ENCODE results near the gene ALDH8A1.
"Not testable (repeated sequence)": the region's sequence is repeated elsewhere in the genome, so short reads cannot be mapped to it uniquely, and the experiment has no call there.

The ALDH8A1 gene

GRCh38 chr6:134909701-134910592 is 40.0 kb downstream of the ALDH8A1 start:
- no peak for DNase-seq (ENCODE audit: low read depth)
- no peak overlapping the region for H3K4me3 ChIP-seq (ENCODE audit: control insufficient read depth, low read depth, low read length)
- TF ChIP-seq, protein P1, sequence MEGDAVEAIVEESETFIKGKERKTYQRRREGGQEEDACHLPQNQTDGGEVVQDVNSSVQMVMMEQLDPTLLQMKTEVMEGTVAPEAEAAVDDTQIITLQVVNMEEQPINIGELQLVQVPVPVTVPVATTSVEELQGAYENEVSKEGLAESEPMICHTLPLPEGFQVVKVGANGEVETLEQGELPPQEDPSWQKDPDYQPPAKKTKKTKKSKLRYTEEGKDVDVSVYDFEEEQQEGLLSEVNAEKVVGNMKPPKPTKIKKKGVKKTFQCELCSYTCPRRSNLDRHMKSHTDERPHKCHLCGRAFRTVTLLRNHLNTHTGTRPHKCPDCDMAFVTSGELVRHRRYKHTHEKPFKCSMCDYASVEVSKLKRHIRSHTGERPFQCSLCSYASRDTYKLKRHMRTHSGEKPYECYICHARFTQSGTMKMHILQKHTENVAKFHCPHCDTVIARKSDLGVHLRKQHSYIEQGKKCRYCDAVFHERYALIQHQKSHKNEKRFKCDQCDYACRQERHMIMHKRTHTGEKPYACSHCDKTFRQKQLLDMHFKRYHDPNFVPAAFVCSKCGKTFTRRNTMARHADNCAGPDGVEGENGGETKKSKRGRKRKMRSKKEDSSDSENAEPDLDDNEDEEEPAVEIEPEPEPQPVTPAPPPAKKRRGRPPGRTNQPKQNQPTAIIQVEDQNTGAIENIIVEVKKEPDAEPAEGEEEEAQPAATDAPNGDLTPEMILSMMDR (IDR thresholded peaks at IDR 0.05; ENCODE audit: control insufficient read depth, insufficient read depth, low read depth, low read length, missing control alignments), result no peak

DNA sequence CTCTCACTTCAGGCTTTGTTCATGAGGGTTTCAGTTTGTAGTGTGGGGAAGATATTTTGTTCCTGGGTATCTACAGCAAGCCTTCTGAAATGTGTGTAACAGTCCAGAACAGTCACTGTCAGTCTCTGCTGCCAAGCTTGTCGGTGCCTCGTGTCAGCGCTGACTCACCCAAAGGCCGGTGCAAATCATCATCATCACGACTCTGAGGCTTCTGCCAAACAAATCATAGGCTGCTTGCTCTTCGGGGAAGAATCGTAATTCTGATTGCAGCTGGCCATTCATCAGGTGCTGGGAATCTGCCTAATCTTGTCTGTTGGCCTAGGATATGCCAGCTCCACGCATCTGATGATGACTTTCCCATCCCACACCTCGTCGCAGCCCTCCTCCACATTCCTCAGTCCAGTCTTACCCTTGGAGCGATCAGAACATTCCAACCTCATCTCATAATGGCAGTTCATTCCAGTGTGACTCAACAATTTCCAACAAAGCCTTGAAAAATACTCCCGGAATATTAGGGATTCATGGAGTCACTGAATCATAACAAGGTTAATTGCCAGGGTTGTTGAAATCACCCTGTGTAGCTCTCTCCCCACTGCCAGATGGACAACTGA is 40.9 kb downstream of the ALDH8A1 start:
- TF ChIP-seq, protein P1 (IDR thresholded peaks at IDR 0.05; ENCODE audit: control insufficient read depth, insufficient read depth, low read depth, low read length, missing control alignments), result no peak
- no peak overlapping the region; the same call in none of the 2 replicates for H3K4me3 ChIP-seq (ENCODE audit: control insufficient read depth, low read depth, low read length)
- peak; percentile 97 for DNase-seq (ENCODE audit: low read depth)

- H3K4me3 ChIP-seq (ENCODE audit: control insufficient read depth, low read depth, low read length); DNase-seq (ENCODE audit: low read depth): not testable (repeated sequence)
Measured at GRCh38 chr6:134904731-134905130, 45.2 kb downstream of the ALDH8A1 start.

GRCh38 chr6:134903448-134903847 is 46.5 kb downstream of the ALDH8A1 start:
- TF ChIP-seq, protein P1 (IDR thresholded peaks at IDR 0.05; ENCODE audit: control insufficient read depth, insufficient read depth, low read depth, low read length, missing control alignments), result no peak
- H3K4me3 ChIP-seq (ENCODE audit: control insufficient read depth, low read depth, low read length), result no peak overlapping the region
- no peak for DNase-seq (ENCODE audit: low read depth)

DNA sequence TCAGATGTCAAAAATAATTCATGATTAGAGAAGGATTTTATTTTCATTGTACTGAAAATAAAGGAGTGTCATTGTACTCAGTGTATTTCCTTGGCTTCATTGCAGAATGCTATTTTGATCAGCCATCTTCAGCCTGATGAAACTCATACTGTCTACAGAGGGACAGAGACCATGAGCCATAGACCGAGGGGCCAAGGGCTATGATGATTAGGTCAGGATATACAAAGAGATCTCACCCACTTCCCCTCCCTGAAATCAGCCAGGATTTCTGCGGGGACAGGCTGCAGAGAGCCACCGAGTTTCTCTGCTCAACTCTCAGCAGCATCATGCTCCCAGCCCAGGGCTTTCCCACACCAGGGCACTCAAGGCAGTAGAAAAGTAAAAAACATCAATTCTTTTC is 47.0 kb downstream of the ALDH8A1 start:
- TF ChIP-seq, protein P1 (IDR thresholded peaks at IDR 0.05; ENCODE audit: control insufficient read depth, insufficient read depth, low read depth, low read length, missing control alignments), result no peak
- DNase-seq (ENCODE audit: low read depth), result no peak
- no peak overlapping the region for H3K4me3 ChIP-seq (ENCODE audit: control insufficient read depth, low read depth, low read length)

DNA sequence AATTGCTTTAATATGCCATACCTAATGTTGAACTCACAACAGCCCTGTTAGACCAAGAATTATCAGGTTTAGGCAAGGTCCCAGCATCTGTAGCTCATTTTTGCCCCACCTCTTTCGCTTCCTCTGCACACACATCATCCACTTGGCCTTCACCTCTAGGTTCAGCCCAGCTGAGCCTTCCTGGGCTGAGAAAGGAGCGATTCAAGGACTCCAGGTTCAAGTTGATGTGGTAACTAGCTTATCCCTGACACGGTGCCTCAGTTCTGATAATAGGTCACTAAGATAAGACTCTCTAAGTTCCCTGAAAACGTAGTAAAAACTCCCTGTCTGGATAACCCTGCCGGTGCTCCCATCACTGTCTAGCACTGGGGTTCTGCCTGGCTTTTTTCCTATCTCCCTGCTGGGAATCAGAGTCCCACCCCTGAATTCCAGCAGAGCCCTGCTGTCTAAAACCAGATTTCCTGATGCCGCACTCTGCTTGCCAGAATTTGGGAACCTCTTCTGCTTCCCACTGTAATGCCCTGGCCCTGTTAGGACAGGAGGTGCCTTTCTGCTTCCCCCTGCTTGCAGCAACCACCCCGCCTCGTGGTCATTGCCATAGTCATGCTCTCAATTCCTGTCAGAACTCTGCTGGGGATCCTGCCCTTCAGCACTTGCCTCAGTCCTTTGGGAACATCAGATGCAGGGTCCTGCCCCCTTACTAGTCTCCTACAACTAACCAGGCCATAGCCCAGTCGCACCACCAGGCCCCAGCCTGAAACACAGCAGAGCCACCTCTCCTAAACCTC is 47.6 kb downstream of the ALDH8A1 start:
- TF ChIP-seq, protein P1 (IDR thresholded peaks at IDR 0.05; ENCODE audit: control insufficient read depth, insufficient read depth, low read depth, low read length, missing control alignments), result no peak
- no peak overlapping the region for H3K4me3 ChIP-seq (ENCODE audit: control insufficient read depth, low read depth, low read length)
- no peak for DNase-seq (ENCODE audit: low read depth)

Measured in AG09309 (cell line).